Measurements from ENCODE around the gene SLC35A4. TPM values are rescaled to one million over a fixed set of nuclear protein-coding genes. Genes with fewer than 3 reads are reported as not detected.
"Not testable (repeated sequence)": the region's sequence is repeated elsewhere in the genome, so short reads cannot be mapped to it uniquely, and the experiment has no call there.

The SLC35A4 gene
- total and polyA plus RNA-seq, 4 experiments from 2014 or later = 49.0 to 115 (median 82.0) TPM

DNA sequence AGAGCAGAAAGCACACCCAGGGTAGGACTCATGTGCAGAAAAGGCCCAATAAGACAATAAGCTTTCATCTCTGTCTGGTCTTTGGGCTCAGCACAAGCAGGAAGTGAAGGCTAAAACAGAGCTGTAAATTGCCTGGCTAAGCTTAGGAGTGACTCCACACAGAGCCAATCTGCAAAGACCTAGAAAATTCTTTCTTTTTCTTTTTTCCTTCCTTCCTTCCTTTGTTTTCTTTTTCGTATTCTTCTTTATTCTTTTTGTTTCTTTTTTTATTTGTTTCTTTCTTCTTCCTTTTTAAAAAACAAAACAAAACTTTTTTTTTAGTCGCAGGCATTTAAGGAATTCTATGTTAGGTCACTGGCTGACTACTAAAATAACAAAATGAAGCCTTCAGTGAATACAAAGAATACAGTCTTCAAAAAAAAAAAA, 12.2 kb downstream of the SLC35A4 start:
- no peaks in the 10 kb centered on the region for H3K4me1 ChIP-seq (ENCODE audit: insufficient read depth, low read length)
- CTCF ChIA-PET (ENCODE audit: partially characterized antibody) = no interaction called here
- H3K4me3 ChIP-seq (ENCODE audit: low read length in 2 of 2) = no peak overlapping the region
- Mint-ChIP-seq H3K36me3 (peaks cover 3 to 5% of the 10 kb centered on the region in 2 donors), H3K4me3 (no peak overlapping the region), H3K27me3 (peaks cover 0 to 1% of the 10 kb centered on the region in 2 donors), H3K9me3 (no peaks in the 10 kb centered on the region), H3K27ac (peak overlapping the region in 2 of 7 donors; percentile 22 to 25), H3K4me1 (no peaks in the 10 kb centered on the region)
- no peak overlapping the region for H3K27ac ChIP-seq (ENCODE audit: low read depth, low read length)
- no peak for DNase-seq
- POLR2A ChIA-PET (ENCODE audit: partially characterized antibody) = no interaction called here
- no peaks in the 10 kb centered on the region for H3K27me3 ChIP-seq (ENCODE audit: insufficient read depth, low read length)
- H3K36me3 ChIP-seq (ENCODE audit: insufficient read depth, low read length) = no peaks in the 10 kb centered on the region
- no peaks in the 10 kb centered on the region for H3K9me3 ChIP-seq (ENCODE audit: control insufficient read depth in 1 of 2, low read length in 2 of 2)
- intact Hi-C loops (cut with micrococcal nuclease) = no loop called here

DNA sequence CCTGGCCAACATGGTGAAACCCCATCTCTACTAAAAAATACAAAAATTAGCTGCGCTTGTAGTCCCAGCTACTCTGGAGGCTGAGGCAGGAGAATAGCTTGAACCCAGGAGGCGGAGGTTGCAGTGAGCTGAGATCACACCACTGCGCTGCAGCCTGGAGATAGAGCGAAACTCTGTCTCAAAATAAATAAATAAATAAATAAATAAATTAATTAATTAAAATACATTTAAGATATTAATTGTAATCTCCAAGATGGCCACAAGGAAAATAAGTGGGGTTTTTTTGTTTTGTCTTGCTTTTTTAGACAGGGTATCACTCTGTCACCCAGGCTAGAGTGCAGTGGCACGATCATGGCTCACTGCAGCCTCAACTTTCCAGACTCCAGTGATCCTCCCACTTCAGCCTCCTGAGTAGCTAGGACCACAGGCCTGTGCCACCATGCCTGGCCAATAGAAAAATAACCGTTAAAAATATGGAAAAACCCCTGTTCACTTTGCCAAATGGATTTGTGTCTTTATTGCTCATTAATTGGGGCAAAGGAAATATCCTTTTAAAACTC, 14.6 kb downstream of the SLC35A4 start:
- intact Hi-C loops (cut with micrococcal nuclease); H3K4me3 ChIP-seq (ENCODE audit: low read length in 2 of 2); H3K27ac Mint-ChIP-seq; H3K4me1 ChIP-seq (ENCODE audit: insufficient read depth, low read length); POLR2A ChIA-PET (ENCODE audit: partially characterized antibody); H3K27me3 Mint-ChIP-seq; H3K4me3 Mint-ChIP-seq; DNase-seq; H3K36me3 ChIP-seq (ENCODE audit: insufficient read depth, low read length); H3K4me1 Mint-ChIP-seq; H3K9me3 ChIP-seq (ENCODE audit: control insufficient read depth in 1 of 2, low read length in 2 of 2); H3K36me3 Mint-ChIP-seq; H3K27ac ChIP-seq (ENCODE audit: low read depth, low read length); H3K27me3 ChIP-seq (ENCODE audit: insufficient read depth, low read length): not testable (repeated sequence)
- CTCF ChIA-PET (ENCODE audit: partially characterized antibody) = interaction anchor here (1.9 kb wide), 1 partner anchor 10 kb away, joined by 4 read pairs; no protein-coding TSS in a partner anchor
- H3K9me3 Mint-ChIP-seq = peaks cover 0 to 10% (median 4%) of the 10 kb centered on the region in 8 donors

DNA sequence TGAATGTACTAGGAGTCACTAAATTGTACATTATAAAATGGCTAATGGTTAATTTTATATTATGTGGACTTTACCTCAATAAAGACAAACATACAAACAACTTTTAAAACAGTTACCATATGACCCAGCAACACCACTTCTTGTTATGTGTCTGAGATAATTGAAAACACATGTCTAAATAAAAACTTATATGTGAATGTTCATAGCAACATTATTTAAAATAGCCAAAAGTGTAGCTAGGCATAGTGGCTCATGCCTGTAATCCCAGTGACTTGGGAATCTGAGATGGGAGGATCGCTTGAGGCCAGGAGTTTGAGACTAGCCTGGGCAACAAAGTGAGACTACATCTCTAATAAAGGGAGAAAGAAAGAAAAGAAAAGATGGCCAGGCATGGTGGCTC, 22.9 kb downstream of the SLC35A4 start:
- Histone ChIP-seq H3K27ac (ENCODE audit: low read depth, low read length) (no peak overlapping the region), H3K4me3 (ENCODE audit: low read length in 2 of 2) (no peak overlapping the region), H3K4me1 (ENCODE audit: insufficient read depth, low read length) (no peaks in the 10 kb centered on the region), H3K36me3 (ENCODE audit: insufficient read depth, low read length) (no peaks in the 10 kb centered on the region), H3K27me3 (ENCODE audit: insufficient read depth, low read length) (no peaks in the 10 kb centered on the region), H3K9me3 (ENCODE audit: control insufficient read depth in 1 of 2, low read length in 2 of 2) (no peaks in the 10 kb centered on the region)
- no peak for DNase-seq
- H3K4me1 Mint-ChIP-seq = no peaks in the 10 kb centered on the region
- H3K4me3 Mint-ChIP-seq = no peak overlapping the region
- no peaks in the 10 kb centered on the region for H3K27me3 Mint-ChIP-seq
- peaks cover 0 to 10% (median 4%) of the 10 kb centered on the region in 8 donors for H3K9me3 Mint-ChIP-seq
- POLR2A ChIA-PET (ENCODE audit: partially characterized antibody) = no interaction called here
- intact Hi-C loops (cut with micrococcal nuclease) = no loop called here
- no peaks in the 10 kb centered on the region for H3K36me3 Mint-ChIP-seq
- no peak overlapping the region for H3K27ac Mint-ChIP-seq
- CTCF ChIA-PET (ENCODE audit: partially characterized antibody) = interaction anchor here (1.1 kb wide), 1 partner anchor 41 kb away, joined by 3 read pairs; no protein-coding TSS in a partner anchor

DNA sequence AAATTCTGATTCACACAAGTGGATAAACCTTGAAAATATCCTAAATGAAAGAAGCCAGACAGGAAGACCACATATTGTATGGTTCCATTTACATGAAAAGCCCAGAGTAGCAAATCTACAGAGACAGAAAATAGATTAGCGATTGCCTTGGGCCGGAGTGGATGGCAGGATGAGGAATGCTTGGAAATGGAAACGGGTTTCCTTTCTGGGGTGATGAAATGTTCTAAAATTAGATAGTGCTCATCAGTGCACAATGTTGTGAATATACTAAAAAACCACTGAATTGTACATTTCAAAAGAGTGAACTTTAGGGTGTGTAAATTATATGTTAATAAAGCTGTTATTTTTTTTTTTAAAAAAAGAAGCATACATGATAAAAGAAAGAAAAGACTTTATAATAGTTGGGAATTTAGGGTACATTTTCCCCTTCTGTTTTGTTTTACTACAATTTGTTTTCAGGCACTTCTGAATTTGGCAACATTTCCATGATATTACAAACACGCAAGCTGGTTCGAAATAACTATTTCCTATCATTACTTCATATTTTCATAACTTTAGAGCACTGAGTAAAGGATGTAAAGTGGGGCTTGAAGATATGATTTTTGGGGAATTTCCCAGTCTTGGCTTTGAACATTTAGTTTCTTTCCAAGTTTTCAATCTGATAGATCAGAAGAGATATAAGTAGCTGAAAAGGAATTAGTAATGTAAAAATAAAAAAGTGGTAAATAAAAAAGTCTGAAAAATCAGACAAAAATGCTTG, 23.9 kb downstream of the SLC35A4 start:
- no peak for DNase-seq
- H3K9me3 ChIP-seq (ENCODE audit: control insufficient read depth in 1 of 2, low read length in 2 of 2) = no peaks in the 10 kb centered on the region
- Mint-ChIP-seq H3K27me3 (no peaks in the 10 kb centered on the region), H3K27ac (no peak overlapping the region), H3K36me3 (no peaks in the 10 kb centered on the region), H3K4me1 (no peaks in the 10 kb centered on the region), H3K4me3 (no peak overlapping the region), H3K9me3 (peaks cover 0 to 5% (median under 1%) of the 10 kb centered on the region in 8 donors)
- CTCF ChIA-PET (ENCODE audit: partially characterized antibody) = interaction anchor here (1.1 to 1.8 kb wide), 2 partner anchors 9 to 42 kb away, joined by 3 to 4 read pairs; no protein-coding TSS in a partner anchor
- no peaks in the 10 kb centered on the region for H3K4me1 ChIP-seq (ENCODE audit: insufficient read depth, low read length)
- H3K27ac ChIP-seq (ENCODE audit: low read depth, low read length) = no peak overlapping the region
- H3K36me3 ChIP-seq (ENCODE audit: insufficient read depth, low read length) = no peaks in the 10 kb centered on the region
- no peaks in the 10 kb centered on the region for H3K27me3 ChIP-seq (ENCODE audit: insufficient read depth, low read length)
- H3K4me3 ChIP-seq (ENCODE audit: low read length in 2 of 2) = no peak overlapping the region
- POLR2A ChIA-PET (ENCODE audit: partially characterized antibody) = no interaction called here
- intact Hi-C loops (cut with micrococcal nuclease) = no loop called here

- H3K27ac Mint-ChIP-seq = no peak overlapping the region
- no peaks in the 10 kb centered on the region for H3K27me3 Mint-ChIP-seq
- Histone ChIP-seq H3K27ac (ENCODE audit: low read depth, low read length) (no peak overlapping the region), H3K27me3 (ENCODE audit: insufficient read depth, low read length) (no peaks in the 10 kb centered on the region), H3K4me1 (ENCODE audit: insufficient read depth, low read length) (no peaks in the 10 kb centered on the region), H3K9me3 (ENCODE audit: control insufficient read depth in 1 of 2, low read length in 2 of 2) (no peaks in the 10 kb centered on the region), H3K36me3 (ENCODE audit: insufficient read depth, low read length) (no peaks in the 10 kb centered on the region), H3K4me3 (ENCODE audit: low read length in 2 of 2) (no peak overlapping the region)
- DNase-seq = no peak
- no peaks in the 10 kb centered on the region for H3K9me3 Mint-ChIP-seq
- ChIA-PET POLR2A (ENCODE audit: partially characterized antibody) (no interaction called here), CTCF (ENCODE audit: partially characterized antibody) (no interaction called here)
- no peaks in the 10 kb centered on the region for H3K36me3 Mint-ChIP-seq
- no peaks in the 10 kb centered on the region for H3K4me1 Mint-ChIP-seq
- H3K4me3 Mint-ChIP-seq = no peak overlapping the region
- intact Hi-C loops (cut with micrococcal nuclease) = no loop called here
Observed at GRCh38 chr5:140590861-140591260, 26.2 kb downstream of the SLC35A4 start.

DNA sequence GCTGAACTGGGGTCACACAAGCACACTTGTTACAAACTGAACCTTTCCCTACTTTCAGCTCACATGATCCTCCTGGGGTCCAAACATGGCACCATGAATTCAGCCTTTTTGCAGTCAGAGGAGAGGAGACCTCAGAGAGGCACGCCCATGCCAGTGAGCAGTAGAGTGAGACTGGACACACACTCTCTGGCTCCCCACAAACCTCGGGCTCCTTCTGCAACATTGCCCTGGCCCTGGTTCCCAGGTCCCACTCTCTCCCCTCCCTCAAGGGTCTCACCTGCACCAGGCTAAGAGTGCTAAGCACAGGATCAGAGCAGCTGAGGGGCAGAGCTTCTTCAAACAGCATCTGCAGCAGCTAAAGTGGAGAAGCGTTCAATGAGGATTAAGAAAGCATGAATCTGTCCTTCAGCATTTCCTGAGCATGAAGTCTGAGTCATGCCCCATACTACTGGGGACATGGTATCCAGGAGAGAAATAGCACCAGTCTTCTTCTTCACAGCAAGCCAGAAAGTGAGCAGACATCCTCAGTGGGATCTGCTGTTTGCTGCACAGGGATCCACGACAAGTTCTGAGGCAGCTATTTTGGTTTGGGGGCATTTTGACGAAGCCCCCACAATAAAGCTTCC, 27.2 kb downstream of the SLC35A4 start:
- Histone ChIP-seq H3K36me3 (ENCODE audit: insufficient read depth, low read length) (no peaks in the 10 kb centered on the region), H3K4me1 (ENCODE audit: insufficient read depth, low read length) (no peaks in the 10 kb centered on the region), H3K27ac (ENCODE audit: low read depth, low read length) (no peak overlapping the region), H3K9me3 (ENCODE audit: control insufficient read depth in 1 of 2, low read length in 2 of 2) (no peaks in the 10 kb centered on the region), H3K4me3 (ENCODE audit: low read length in 2 of 2) (no peak overlapping the region), H3K27me3 (ENCODE audit: insufficient read depth, low read length) (no peaks in the 10 kb centered on the region)
- H3K4me3 Mint-ChIP-seq = no peak overlapping the region
- intact Hi-C loops (cut with micrococcal nuclease) = no loop called here
- ChIA-PET POLR2A (ENCODE audit: partially characterized antibody) (no interaction called here), CTCF (ENCODE audit: partially characterized antibody) (no interaction called here)
- H3K9me3 Mint-ChIP-seq = no peaks in the 10 kb centered on the region
- no peak for DNase-seq
- H3K27ac Mint-ChIP-seq = no peak overlapping the region
- no peaks in the 10 kb centered on the region for H3K36me3 Mint-ChIP-seq
- no peaks in the 10 kb centered on the region for H3K4me1 Mint-ChIP-seq
- no peaks in the 10 kb centered on the region for H3K27me3 Mint-ChIP-seq

DNA sequence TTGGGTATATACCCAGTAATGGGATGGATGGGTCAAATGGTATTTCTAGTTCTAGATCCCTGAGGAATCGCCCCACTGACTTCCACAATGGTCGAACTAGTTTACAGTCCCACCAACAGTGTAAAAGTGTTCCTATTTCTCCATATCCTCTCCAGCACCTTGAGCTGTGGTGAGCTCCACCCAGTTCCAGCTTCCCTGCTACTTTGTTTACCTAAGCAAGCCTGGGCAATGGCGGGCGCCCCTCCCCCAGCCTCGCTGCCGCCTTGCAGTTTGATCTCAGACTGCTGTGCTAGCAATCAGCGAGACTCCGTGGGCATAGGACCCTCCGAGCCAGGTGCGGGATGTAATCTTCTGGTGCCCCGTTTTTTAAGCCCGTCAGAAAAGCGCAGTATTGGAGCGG, 28.4 kb downstream of the SLC35A4 start:
- CTCF ChIA-PET (ENCODE audit: partially characterized antibody); H3K9me3 Mint-ChIP-seq; H3K27ac Mint-ChIP-seq; H3K27me3 ChIP-seq (ENCODE audit: insufficient read depth, low read length); H3K36me3 ChIP-seq (ENCODE audit: insufficient read depth, low read length); intact Hi-C loops (cut with micrococcal nuclease); H3K9me3 ChIP-seq (ENCODE audit: control insufficient read depth in 1 of 2, low read length in 2 of 2); H3K4me1 ChIP-seq (ENCODE audit: insufficient read depth, low read length); H3K36me3 Mint-ChIP-seq; H3K4me3 ChIP-seq (ENCODE audit: low read length in 2 of 2); H3K4me1 Mint-ChIP-seq; H3K27me3 Mint-ChIP-seq; POLR2A ChIA-PET (ENCODE audit: partially characterized antibody); H3K27ac ChIP-seq (ENCODE audit: low read depth, low read length); DNase-seq: not testable (repeated sequence)
- peak overlapping the region in 5 of 8 donors; percentile 32 to 64 (median 41) for H3K4me3 Mint-ChIP-seq
